SU-DHL-6 (cell line): ENCODE measurements around the gene XCL2.

ENCODE experiments used
- H2AFZ ChIP-seq: fragments of 200-600 bp; sonication (generic); 2 replicates; pipeline ENCODE4 v1.6.1; 2014; ENCODE audit warnings: low read depth, mild to moderate bottlenecking, moderate library complexity, mixed read lengths, antibody characterized with exemption, low read length; ENCODE audit not compliant: severe bottlenecking
- H3F3A ChIP-seq: fragments of 200-600 bp; shearing (Covaris generic); 2 replicates; pipeline ENCODE4 v1.6.0; 2016; ENCODE audit warnings: antibody characterized with exemption, mild to moderate bottlenecking; ENCODE audit not compliant: insufficient read depth
- H3K27ac ChIP-seq: fragments of 200-600 bp; sonication (generic); 2 replicates; pipeline ENCODE4 v1.5.1; 2016; ENCODE audit warnings: low read depth, mild to moderate bottlenecking, low read length, moderate library complexity, mixed read lengths
- H3K27me3 ChIP-seq: fragments of 200-600 bp; sonication (generic), shearing (Covaris generic); 2 replicates; pipeline ENCODE4 v1.6.0; 2014; ENCODE audit warnings: mild to moderate bottlenecking, low read length
- H3K36me3 ChIP-seq: fragments of 200-600 bp; sonication (generic); 2 replicates; pipeline ENCODE4 v1.6.1; 2014; ENCODE audit warnings: mild to moderate bottlenecking, low read length, mixed read lengths
- H3K4me2 ChIP-seq: fragments of 300-600, 200-600 bp; shearing (Covaris generic), sonication (generic); 2 replicates; pipeline ENCODE4 v1.6.0; 2014; ENCODE audit warnings: low read length, low read depth, mild to moderate bottlenecking; ENCODE audit not compliant: poor library complexity, severe bottlenecking
- H3K4me3 ChIP-seq: fragments of 200-600 bp; sonication (generic); 2 replicates; pipeline ENCODE4 v1.5.1; 2014; ENCODE audit warnings: antibody characterized with exemption, low read length, mild to moderate bottlenecking, mixed read lengths; ENCODE audit not compliant: insufficient read depth, poor library complexity, severe bottlenecking
- H3K79me2 ChIP-seq: fragments of 200-600 bp; sonication (generic); 2 replicates; pipeline ENCODE4 v1.6.1; 2014; ENCODE audit warnings: mild to moderate bottlenecking, low read length, moderate library complexity; ENCODE audit not compliant: insufficient read depth
- H3K9ac ChIP-seq: fragments of 200-600 bp; sonication (generic); 2 replicates; pipeline ENCODE4 v1.7.0; 2014; ENCODE audit warnings: mild to moderate bottlenecking, low read length
- H3K9me2 ChIP-seq: fragments of 200-600 bp; sonication (generic); replicated peaks from 2 replicates; pipeline ENCODE4 v1.6.1; 2014; ENCODE audit warnings: low read length; ENCODE audit not compliant: insufficient read depth
- H3K9me3 ChIP-seq: fragments of 200-600 bp; sonication (generic); 2 replicates; pipeline ENCODE4 v1.6.1; 2014; ENCODE audit warnings: low read length, mixed read lengths; ENCODE audit not compliant: insufficient read depth
- H4K20me1 ChIP-seq: fragments of 200-600 bp; sonication (generic); 2 replicates; pipeline ENCODE4 v1.6.1; 2014; ENCODE audit warnings: low read depth, mild to moderate bottlenecking, antibody characterized with exemption, low read length, moderate library complexity, mixed read lengths
- EZH2phosphoT487 ChIP-seq: fragments of 200-600 bp; sonication (generic), shearing (Covaris generic); conservative IDR thresholded peaks from 2 replicates; pipeline ENCODE4 v1.6.1; 2018; ENCODE audit warnings: mild to moderate bottlenecking, antibody characterized with exemption, low read length, moderate library complexity, mixed read lengths
- TF ChIP-seq, protein P1 (sequence below): fragments of 200-600 bp; sonication (generic); IDR thresholded peaks from one replicate; pipeline ENCODE4 v1.5.1; 2017; ENCODE audit warnings: antibody characterized with exemption, mild to moderate bottlenecking, low read length, moderate library complexity; ENCODE audit not compliant: insufficient read depth, poor library complexity, severe bottlenecking

Gene XCL2

DNA sequence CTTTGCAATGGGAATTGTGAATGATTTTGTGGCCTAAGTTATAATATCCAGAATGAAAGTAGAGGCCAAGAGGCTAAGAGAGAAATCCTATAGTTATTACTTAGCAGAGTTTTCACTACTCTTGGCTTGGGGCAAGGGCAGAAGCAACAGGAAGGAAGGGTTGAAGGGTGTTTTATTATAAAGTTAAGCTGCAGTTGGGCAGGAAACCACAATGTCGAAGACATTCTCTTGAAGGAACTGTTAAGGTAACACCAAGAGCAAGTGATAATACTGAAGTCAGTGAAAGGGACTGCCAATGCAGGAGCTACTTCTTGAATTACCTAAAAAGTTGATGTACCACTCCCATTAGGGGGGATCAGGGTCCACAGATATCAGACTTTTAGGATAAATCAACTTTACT, 8.3 kb downstream of the XCL2 start:
- Histone ChIP-seq H3K4me2 (no peak overlapping the region), H4K20me1 (no peaks in the 10 kb centered on the region), H3K9me2 (no peaks in the 10 kb centered on the region), H3K27ac (no peak overlapping the region), H3K27me3 (no peaks in the 10 kb centered on the region), H3K4me3 (no peak overlapping the region), H3K36me3 (no peaks in the 10 kb centered on the region), H3K9ac (no peak overlapping the region), H3F3A (no peaks in the 10 kb centered on the region), H2AFZ (no peak overlapping the region), H3K9me3 (no peaks in the 10 kb centered on the region), H3K79me2 (no peaks in the 10 kb centered on the region)
- TF ChIP-seq, protein P1, sequence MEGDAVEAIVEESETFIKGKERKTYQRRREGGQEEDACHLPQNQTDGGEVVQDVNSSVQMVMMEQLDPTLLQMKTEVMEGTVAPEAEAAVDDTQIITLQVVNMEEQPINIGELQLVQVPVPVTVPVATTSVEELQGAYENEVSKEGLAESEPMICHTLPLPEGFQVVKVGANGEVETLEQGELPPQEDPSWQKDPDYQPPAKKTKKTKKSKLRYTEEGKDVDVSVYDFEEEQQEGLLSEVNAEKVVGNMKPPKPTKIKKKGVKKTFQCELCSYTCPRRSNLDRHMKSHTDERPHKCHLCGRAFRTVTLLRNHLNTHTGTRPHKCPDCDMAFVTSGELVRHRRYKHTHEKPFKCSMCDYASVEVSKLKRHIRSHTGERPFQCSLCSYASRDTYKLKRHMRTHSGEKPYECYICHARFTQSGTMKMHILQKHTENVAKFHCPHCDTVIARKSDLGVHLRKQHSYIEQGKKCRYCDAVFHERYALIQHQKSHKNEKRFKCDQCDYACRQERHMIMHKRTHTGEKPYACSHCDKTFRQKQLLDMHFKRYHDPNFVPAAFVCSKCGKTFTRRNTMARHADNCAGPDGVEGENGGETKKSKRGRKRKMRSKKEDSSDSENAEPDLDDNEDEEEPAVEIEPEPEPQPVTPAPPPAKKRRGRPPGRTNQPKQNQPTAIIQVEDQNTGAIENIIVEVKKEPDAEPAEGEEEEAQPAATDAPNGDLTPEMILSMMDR, result no peak
- no peak for TF ChIP-seq EZH2phosphoT487

DNA sequence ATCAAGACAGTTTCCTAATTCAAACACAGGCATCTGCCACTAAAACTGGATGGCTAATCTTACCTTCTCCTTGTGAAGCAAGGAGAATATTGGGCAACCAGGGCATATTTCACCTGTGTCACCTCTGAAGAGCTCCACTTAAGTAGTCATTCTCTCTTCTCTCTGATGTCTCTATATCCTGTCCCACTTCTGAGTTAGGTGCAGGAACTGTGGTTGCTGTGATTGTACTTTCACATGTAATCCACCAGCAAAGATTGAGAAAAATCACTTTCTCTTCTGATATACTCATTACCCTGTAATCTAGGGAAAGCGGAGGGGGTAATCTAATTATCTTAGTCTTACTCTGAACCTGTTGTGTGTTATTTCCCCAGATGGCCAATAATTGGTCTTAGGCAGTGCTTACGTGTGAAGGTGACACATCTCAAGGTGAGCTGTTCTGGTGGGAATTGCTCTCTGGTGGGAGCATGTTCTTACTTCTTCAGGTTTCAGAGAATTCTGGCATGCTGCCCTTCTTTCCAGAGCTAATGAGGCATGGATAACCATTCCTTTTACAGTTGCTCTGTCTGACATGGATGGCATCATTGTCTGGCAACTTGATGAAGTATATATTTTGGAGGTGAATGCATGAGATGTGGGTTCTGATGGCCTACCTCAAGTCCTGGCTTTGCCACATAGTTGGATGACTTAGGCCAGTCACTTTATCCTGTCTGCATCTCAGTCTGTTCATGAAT, 12.0 kb downstream of the XCL2 start:
- no peaks in the 10 kb centered on the region for H3K79me2 ChIP-seq
- H3K4me3 ChIP-seq, result no peak overlapping the region
- H3K27ac ChIP-seq, result no peak overlapping the region
- TF ChIP-seq EZH2phosphoT487, result no peak
- TF ChIP-seq, protein P1, result no peak
- no peak overlapping the region for H3K9ac ChIP-seq
- H3K9me2 ChIP-seq, result no peaks in the 10 kb centered on the region
- no peaks in the 10 kb centered on the region for H3F3A ChIP-seq
- H2AFZ ChIP-seq, result no peak overlapping the region
- H3K36me3 ChIP-seq, result no peaks in the 10 kb centered on the region
- no peaks in the 10 kb centered on the region for H3K27me3 ChIP-seq
- no peak overlapping the region for H3K4me2 ChIP-seq
- no peaks in the 10 kb centered on the region for H4K20me1 ChIP-seq
- no peaks in the 10 kb centered on the region for H3K9me3 ChIP-seq

DNA sequence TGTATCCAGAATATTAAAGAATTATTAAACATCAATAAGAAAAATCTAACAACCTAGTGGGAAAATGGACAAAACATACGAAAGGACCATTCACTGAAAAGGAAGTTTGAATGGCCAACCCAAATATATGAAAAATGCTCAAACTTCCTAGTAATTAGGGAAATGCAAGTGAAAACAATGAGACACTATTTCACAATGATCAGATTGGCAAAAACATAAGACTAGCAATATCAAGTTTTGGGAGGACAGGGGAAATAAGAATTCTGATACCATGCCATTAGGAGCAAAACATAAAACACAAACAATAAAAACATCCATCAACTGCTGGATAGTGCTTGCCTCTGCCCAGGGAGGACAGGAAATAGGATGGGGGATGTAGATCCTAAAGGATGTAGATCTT, 14.3 kb downstream of the XCL2 start:
- Histone ChIP-seq H2AFZ (no peak overlapping the region), H3K36me3 (no peaks in the 10 kb centered on the region), H3K27ac (no peak overlapping the region), H3K9me2 (no peaks in the 10 kb centered on the region), H3K79me2 (no peaks in the 10 kb centered on the region), H3K27me3 (no peaks in the 10 kb centered on the region), H3K9me3 (no peaks in the 10 kb centered on the region), H3K9ac (no peak overlapping the region), H3K4me3 (no peak overlapping the region), H3K4me2 (no peak overlapping the region), H3F3A (no peaks in the 10 kb centered on the region), H4K20me1 (no peaks in the 10 kb centered on the region)
- no peak for TF ChIP-seq EZH2phosphoT487
- TF ChIP-seq, protein P1, result no peak
